Measurements from ENCODE around the gene SLC9A7. TPM values are rescaled to one million over a fixed set of nuclear protein-coding genes. Genes with fewer than 3 reads are reported as not detected.

Gene SLC9A7
- polyA plus RNA-seq, 2 donors = 1.3 to 2.0 TPM

DNA sequence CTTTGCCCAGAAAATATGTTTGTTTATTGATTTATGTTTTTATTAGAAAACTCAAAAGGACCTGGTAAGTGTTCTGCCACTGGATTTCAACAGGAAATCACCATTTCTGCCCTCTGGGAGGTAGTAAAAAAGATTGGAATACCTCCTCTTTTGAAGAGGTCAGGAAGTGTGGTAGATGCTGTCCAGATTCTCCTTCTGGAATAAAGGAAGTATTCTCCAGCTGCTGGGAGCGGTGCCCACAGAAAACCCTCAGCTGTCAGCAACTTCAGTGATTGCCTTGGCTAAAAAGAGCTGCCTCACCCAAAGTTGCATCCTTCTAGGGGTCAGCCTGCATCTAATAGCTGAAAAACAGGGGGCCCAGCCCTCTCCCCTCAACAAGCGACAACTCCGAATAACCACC lies 199.9 kb downstream of the SLC9A7 start:
- Histone ChIP-seq H3K4me1 (ENCODE audit: control insufficient read depth in 2 of 2, insufficient read depth in 2 of 2, low read length in 1 of 2) (no peaks in the 10 kb centered on the region), H3K27ac (ENCODE audit: low read depth in 2 of 2, low read length in 1 of 2) (no peak overlapping the region), H3K36me3 (ENCODE audit: control insufficient read depth in 2 of 2, insufficient read depth in 2 of 2, low read length in 1 of 2) (no peaks in the 10 kb centered on the region), H3K27me3 (ENCODE audit: control insufficient read depth in 1 of 2, insufficient read depth in 2 of 2, low read length in 2 of 2) (no peaks in the 10 kb centered on the region), H3K4me3 (ENCODE audit: low read depth in 1 of 2, low read length in 2 of 2) (no peak overlapping the region), H3K9me3 (ENCODE audit: control insufficient read depth in 2 of 2, insufficient read depth in 1 of 2, low read depth in 1 of 2, low read length in 1 of 2) (no peaks in the 10 kb centered on the region)
- WGBS, 2 donors = 87 to 89% methylated on average over 3 of the region's 3 CpGs

DNA sequence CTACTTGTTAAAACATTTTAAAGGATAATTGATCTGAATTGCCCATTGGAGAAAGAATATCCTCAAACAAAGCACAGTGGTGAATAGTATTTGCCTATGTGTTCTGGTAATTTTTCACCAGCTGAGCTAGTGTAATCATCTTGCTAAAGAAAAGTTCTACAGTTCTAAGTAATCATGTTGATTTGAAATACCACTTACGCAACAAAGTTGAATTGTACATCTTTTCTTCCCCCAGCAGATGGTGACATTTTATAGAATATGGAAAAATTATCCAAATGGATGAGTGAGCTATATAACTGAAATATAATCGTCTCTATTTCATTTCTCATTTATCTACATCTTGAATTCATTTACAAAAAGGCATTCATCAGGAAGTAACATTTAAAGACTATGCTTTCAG lies 204.0 kb downstream of the SLC9A7 start:
- WGBS, 2 donors = 30 to 47% methylated on average over 2 of the region's 2 CpGs
- Histone ChIP-seq H3K27me3 (ENCODE audit: control insufficient read depth in 1 of 2, insufficient read depth in 2 of 2, low read length in 2 of 2) (no peaks in the 10 kb centered on the region), H3K27ac (ENCODE audit: low read depth in 2 of 2, low read length in 1 of 2) (no peak overlapping the region), H3K4me3 (ENCODE audit: low read depth in 1 of 2, low read length in 2 of 2) (no peak overlapping the region), H3K9me3 (ENCODE audit: control insufficient read depth in 2 of 2, insufficient read depth in 1 of 2, low read depth in 1 of 2, low read length in 1 of 2) (no peaks in the 10 kb centered on the region), H3K36me3 (ENCODE audit: control insufficient read depth in 2 of 2, insufficient read depth in 2 of 2, low read length in 1 of 2) (no peaks in the 10 kb centered on the region), H3K4me1 (ENCODE audit: control insufficient read depth in 2 of 2, insufficient read depth in 2 of 2, low read length in 1 of 2) (no peaks in the 10 kb centered on the region)

DNA sequence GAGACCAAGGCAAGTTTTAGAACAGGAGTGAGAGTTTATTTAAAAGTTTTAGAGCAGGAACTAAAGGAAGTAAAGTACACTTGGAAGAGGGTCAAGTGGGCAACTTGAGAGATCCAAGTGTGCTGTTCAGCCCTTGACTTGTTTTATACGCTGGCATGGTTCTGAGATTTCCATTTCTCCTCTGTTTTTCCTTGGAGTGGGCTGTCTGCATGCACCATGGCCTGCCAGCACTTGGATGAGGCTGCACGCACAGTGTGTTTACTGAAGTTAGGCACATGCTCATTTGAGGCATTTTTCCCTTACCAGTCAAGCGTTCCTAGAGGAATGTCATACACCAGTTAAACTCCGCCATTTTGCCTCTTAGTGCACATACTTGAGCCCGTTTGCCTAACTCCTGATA lies 205.0 kb downstream of the SLC9A7 start:
- Histone ChIP-seq H3K27me3 (ENCODE audit: control insufficient read depth in 1 of 2, insufficient read depth in 2 of 2, low read length in 2 of 2) (no peaks in the 10 kb centered on the region), H3K4me3 (ENCODE audit: low read depth in 1 of 2, low read length in 2 of 2) (no peak overlapping the region), H3K4me1 (ENCODE audit: control insufficient read depth in 2 of 2, insufficient read depth in 2 of 2, low read length in 1 of 2) (no peaks in the 10 kb centered on the region), H3K36me3 (ENCODE audit: control insufficient read depth in 2 of 2, insufficient read depth in 2 of 2, low read length in 1 of 2) (no peaks in the 10 kb centered on the region), H3K9me3 (ENCODE audit: control insufficient read depth in 2 of 2, insufficient read depth in 1 of 2, low read depth in 1 of 2, low read length in 1 of 2) (no peaks in the 10 kb centered on the region), H3K27ac (ENCODE audit: low read depth in 2 of 2, low read length in 1 of 2) (no peak overlapping the region)
- 86 to 91% methylated on average over 5 of the region's 5 CpGs for WGBS, 2 donors

DNA sequence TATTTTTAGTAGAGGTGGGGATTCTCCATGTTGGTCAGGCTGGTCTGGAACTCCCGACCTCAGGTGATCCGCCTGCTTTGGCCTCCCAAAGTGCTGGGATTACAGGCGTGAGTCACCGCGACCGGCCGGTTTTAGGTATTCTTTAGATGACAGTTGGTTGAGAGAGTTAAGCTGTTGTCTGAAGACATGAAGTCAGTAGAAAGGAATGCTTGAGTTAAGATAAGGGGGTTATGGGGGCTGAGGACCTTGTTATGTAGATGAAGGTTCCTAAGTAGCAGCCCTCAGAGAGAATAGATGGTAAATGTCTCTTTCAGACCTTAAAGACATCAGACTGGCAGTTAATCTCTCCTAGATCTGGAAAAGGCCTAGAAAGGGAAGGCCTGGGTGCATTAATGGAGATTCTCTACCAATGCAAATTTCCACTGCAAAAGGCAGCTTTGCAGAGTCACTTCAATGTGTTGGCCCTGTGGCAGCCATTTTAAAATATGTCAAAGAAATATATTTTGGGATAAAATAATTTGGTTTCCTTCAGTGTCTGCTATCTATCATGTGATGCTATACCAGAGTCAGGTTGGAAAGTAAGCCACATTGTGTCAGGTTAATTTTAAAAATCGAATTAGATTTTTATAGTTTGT lies 207.3 kb downstream of the SLC9A7 start:
- Histone ChIP-seq H3K4me3 (ENCODE audit: low read depth in 1 of 2, low read length in 2 of 2) (no peak overlapping the region), H3K27ac (ENCODE audit: low read depth in 2 of 2, low read length in 1 of 2) (no peak overlapping the region), H3K9me3 (ENCODE audit: control insufficient read depth in 2 of 2, insufficient read depth in 1 of 2, low read depth in 1 of 2, low read length in 1 of 2) (no peaks in the 10 kb centered on the region), H3K27me3 (ENCODE audit: control insufficient read depth in 1 of 2, insufficient read depth in 2 of 2, low read length in 2 of 2) (no peaks in the 10 kb centered on the region), H3K4me1 (ENCODE audit: control insufficient read depth in 2 of 2, insufficient read depth in 2 of 2, low read length in 1 of 2) (no peaks in the 10 kb centered on the region), H3K36me3 (ENCODE audit: control insufficient read depth in 2 of 2, insufficient read depth in 2 of 2, low read length in 1 of 2) (no peaks in the 10 kb centered on the region)
- 64 to 70% methylated on average over 8 of the region's 8 CpGs for WGBS, 2 donors

GRCh38 chrX:46549914-46550313 lies 209.0 kb downstream of the SLC9A7 start:
- Histone ChIP-seq H3K4me3 (ENCODE audit: low read depth in 1 of 2, low read length in 2 of 2) (no peak overlapping the region), H3K27ac (ENCODE audit: low read depth in 2 of 2, low read length in 1 of 2) (no peak overlapping the region), H3K36me3 (ENCODE audit: control insufficient read depth in 2 of 2, insufficient read depth in 2 of 2, low read length in 1 of 2) (no peaks in the 10 kb centered on the region), H3K4me1 (ENCODE audit: control insufficient read depth in 2 of 2, insufficient read depth in 2 of 2, low read length in 1 of 2) (no peaks in the 10 kb centered on the region), H3K27me3 (ENCODE audit: control insufficient read depth in 1 of 2, insufficient read depth in 2 of 2, low read length in 2 of 2) (no peaks in the 10 kb centered on the region), H3K9me3 (ENCODE audit: control insufficient read depth in 2 of 2, insufficient read depth in 1 of 2, low read depth in 1 of 2, low read length in 1 of 2) (no peaks in the 10 kb centered on the region)
- WGBS, 2 donors = 93 to 94% methylated on average over 1 of the region's 1 CpG

Other genes starting within 250 kb of the SLC9A7 start
- under 1 TPM; 0.62 to 0.86 TPM for gene ZNF674, start 213.7 kb downstream of the SLC9A7 start, polyA plus RNA-seq
- gene CHST7, start 185.4 kb downstream of the SLC9A7 start, polyA plus RNA-seq = 1 to 10 TPM in 1 of 2 donors, under 1 TPM in 1; 0.43 to 1.4 TPM
- gene RP2, start 77.9 kb upstream of the SLC9A7 start, polyA plus RNA-seq = 1 to 10 TPM; 5.2 to 6.6 TPM
- 1 to 10 TPM; 1.5 to 2.3 TPM for gene JADE3, start 153.3 kb upstream of the SLC9A7 start, polyA plus RNA-seq